HepG2 (cell line): ENCODE data around the gene DCST2. TPM values are rescaled to one million over a fixed set of nuclear protein-coding genes. Genes with fewer than 3 reads are reported as not detected.
A peak's percentile ranks its signal among the peaks of the same experiment; 100 is the strongest.

Experiments used
- ATAC-seq: fragments of 200-7000 bp; cut with Tn5 transposase; 3 replicates; pipeline ENCODE4 v1.9.1; 2020; ENCODE audit warnings: mild to moderate bottlenecking, moderate library complexity
- BruUV-seq: library from RNA; stranded (reverse); fragments of 400-500 nt; replicated peaks from 2 replicates; lab custom pipeline; 2021; lab: Mats Ljungman, UMichigan
- CTCF ChIA-PET: fragments of 300-600 bp; formaldehyde crosslinking; extraction: SDS; loops from one replicate; lab custom pipeline; 2021; ENCODE audit warnings: low total read pairs, inconsistent platforms, low intra/inter-chr PET ratio; lab: Yijun Ruan, JAX
- POLR2A ChIA-PET: fragments of 350-600 bp; sonication (Branson Sonifier 250); formaldehyde crosslinking; loops from one replicate; lab custom pipeline; 2020; ENCODE audit warnings: antibody characterized with exemption, inconsistent platforms; lab: Yijun Ruan, JAX
- DNase-seq: peaks from one replicate; pipeline ENCODE4 v3.0.0-alpha.2; 2015; ENCODE audit warnings: low spot score
- FAIRE-seq: peaks from 3 replicates; lab custom pipeline; 2011; peaks lifted over from hg19 to GRCh38; lab: Jason Lieb, UNC
- H2AFZ ChIP-seq: one replicate; pipeline ENCODE4 v1.6.1; 2011; ENCODE audit warnings: low read length, inconsistent platforms
- H3K27ac ChIP-seq: fragments of 300-600 bp; 3 replicates; pipeline ENCODE4 v1.8.0; 2011; ENCODE audit warnings: mixed run types, mild to moderate bottlenecking, mixed read lengths, low read length, inconsistent platforms; ENCODE audit not compliant: insufficient read depth; ENCODE audit errors: extremely low read length
- H3K27me3 ChIP-seq, 2 experiments: fragments of 200-600 bp in 1 of 2; 2 replicates in 1 of 2; 3 replicates in 1 of 2; pipeline versions ENCODE4 v1.6.0 to v1.8.0; 2011; ENCODE audit warnings: low read length in 2 of 2, mild to moderate bottlenecking in 2 of 2, moderate library complexity in 2 of 2, inconsistent platforms in 1 of 2; ENCODE audit not compliant: insufficient read depth in 2 of 2, control insufficient read depth in 1 of 2
- H3K36me3 ChIP-seq, 2 experiments: fragments of 200-600 bp in 1 of 2; replicated peaks in 1 of 2; 2 replicates in 1 of 2; 3 replicates in 1 of 2; pipeline versions ENCODE4 v1.5.1 to v1.8.0; 2011; ENCODE audit warnings: low read length in 2 of 2, inconsistent platforms in 1 of 2; ENCODE audit not compliant: insufficient read depth in 2 of 2, control insufficient read depth in 1 of 2
- H3K4me1 ChIP-seq: 2 replicates; pipeline ENCODE4 v1.5.1; 2012; ENCODE audit warnings: low read length, inconsistent platforms; ENCODE audit not compliant: insufficient read depth
- H3K4me2 ChIP-seq: 2 replicates; pipeline ENCODE4 v1.6.0; 2011; ENCODE audit warnings: low read depth, low read length, inconsistent platforms
- H3K4me3 ChIP-seq, 3 experiments: fragments of 200-600 bp in 1 of 3; sonication (generic), shearing (Covaris generic) in 1 of 3; replicated peaks in 1 of 3; 2 replicates each; pipeline ENCODE4 v1.5.1; 2011 to 2016; ENCODE audit warnings: low read length in 3 of 3, inconsistent platforms in 2 of 3, low read depth in 2 of 3, mild to moderate bottlenecking in 2 of 3, control low read depth in 1 of 3, mixed read lengths in 1 of 3; ENCODE audit not compliant: insufficient read depth in 1 of 3
- H3K79me2 ChIP-seq: one replicate; pipeline ENCODE4 v1.6.1; 2011; ENCODE audit warnings: low read length, inconsistent platforms; ENCODE audit not compliant: insufficient read depth
- H3K9ac ChIP-seq: 2 replicates; pipeline ENCODE4 v1.6.0; 2011; ENCODE audit warnings: mild to moderate bottlenecking, low read depth, low read length, inconsistent platforms; ENCODE audit not compliant: insufficient read depth
- H3K9me3 ChIP-seq: 2 replicates; pipeline ENCODE4 v1.5.1; 2012; ENCODE audit warnings: mild to moderate bottlenecking, low read length
- H4K20me1 ChIP-seq: 2 replicates; pipeline ENCODE4 v1.6.0; 2011; ENCODE audit warnings: inconsistent platforms, mild to moderate bottlenecking, low read length, moderate library complexity; ENCODE audit not compliant: insufficient read depth
- KDM5A ChIP-seq: fragments of 200-600 bp; sonication (generic); IDR thresholded peaks from 2 replicates; pipeline ENCODE4 v1.7.0; 2018; ENCODE audit warnings: antibody characterized with exemption, mild to moderate bottlenecking, low read length, borderline replicate concordance
- KDM6A ChIP-seq: IDR thresholded peaks from 2 replicates; pipeline ENCODE4 v1.6.1; 2016; ENCODE audit warnings: low read depth
- KMT2A ChIP-seq: sonication (generic); formaldehyde crosslinking; IDR thresholded peaks from 2 replicates; pipeline ENCODE4 v1.4.0; 2020; ENCODE audit warnings: missing genetic modification reagents
- MIER2 ChIP-seq: IDR thresholded peaks from 2 replicates; pipeline ENCODE4 v1.6.1; 2016; ENCODE audit warnings: missing biosample characterization, missing genetic modification reagents
- PHF20 ChIP-seq: sonication (generic); formaldehyde crosslinking; IDR thresholded peaks from 2 replicates; pipeline ENCODE4 v1.5.0; 2020; ENCODE audit warnings: mild to moderate bottlenecking, missing genetic modification reagents
- PHF21A ChIP-seq: sonication (generic); formaldehyde crosslinking; IDR thresholded peaks from 2 replicates; pipeline ENCODE4 v1.5.0; 2020; ENCODE audit warnings: mild to moderate bottlenecking, missing genetic modification reagents
- REXO4 ChIP-seq: sonication (generic); formaldehyde crosslinking; IDR thresholded peaks from 2 replicates; pipeline ENCODE4 v1.8.0; 2022; ENCODE audit warnings: missing genetic modification reagents, mild to moderate bottlenecking, borderline replicate concordance
- USF2 ChIP-seq, 2 experiments: sonication (generic) in 1 of 2; formaldehyde crosslinking in 1 of 2; IDR thresholded peaks; 2 replicates each; pipeline versions ENCODE4 v1.5.1 to v1.6.1; 2011 to 2020; ENCODE audit warnings: borderline replicate concordance in 1 of 2, low read depth in 1 of 2, low read length in 1 of 2, mild to moderate bottlenecking in 1 of 2, missing genetic modification reagents in 1 of 2, moderate library complexity in 1 of 2
- ZBTB2 ChIP-seq: sonication (generic); formaldehyde crosslinking; IDR thresholded peaks from 2 replicates; pipeline ENCODE4 v1.8.0; 2022; ENCODE audit warnings: low read depth, missing genetic modification reagents
- ZMYM3 ChIP-seq: sonication (generic); formaldehyde crosslinking; IDR thresholded peaks from 2 replicates; pipeline ENCODE4 v1.5.1; 2020; ENCODE audit warnings: mild to moderate bottlenecking, missing genetic modification reagents
- ZNF761 ChIP-seq: sonication (generic); formaldehyde crosslinking; conservative IDR thresholded peaks from 2 replicates; pipeline ENCODE4 v1.4.0; 2020; ENCODE audit warnings: mild to moderate bottlenecking, missing genetic modification reagents
- WGBS: methylation state at CpG from one replicate; pipeline ENCODE4 v1.1.6; 2017; ENCODE audit warnings: low lambda C conversion rate; 5-methylcytosine and 5-hydroxymethylcytosine counted together
- in situ Hi-C: cut with HindIII; loops from 2 replicates; pipeline ENCODE4 v1.10.0; 2017; ENCODE audit warnings: low pct_unique_long_range_greater_than_20kb; ENCODE audit not compliant: extremely low pct_ligation_motif_present
- intact Hi-C: fragments of 100-400 bp; cut with micrococcal nuclease; formaldehyde crosslinking; loops from one replicate; pipeline ENCODE4 v1.10.0; 2022; ENCODE audit not compliant: unreplicated experiment
- polyA plus RNA-seq, 8 experiments: library from polyadenylated mRNA; depleted of rRNA in 3 of 8; stranded (reverse) in 7 of 8; unstranded in 1 of 8; fragments of >200 nt; fragmentation: Illumina TruSeq in 4 of 8; extraction: Trizol in 4 of 8; gene quantifications; 2 replicates each; pipeline versions ENCODE4 v1.2.1 to v1.2.3, GENCODE V29; 2011 to 2016; ENCODE audit warnings: low read depth in 4 of 8, missing spikeins in 1 of 8, mixed read lengths in 1 of 8; ENCODE audit not compliant: insufficient read depth in 1 of 8
- total RNA-seq, 5 experiments: library from RNA; depleted of rRNA; stranded (reverse); fragments of >200 nt; fragmentation: Illumina TruSeq; extraction: Trizol; gene quantifications; 2 replicates each; pipeline ENCODE4 v1.2.3, GENCODE V29; 2016; ENCODE audit warnings: low read depth in 1 of 5
- TF ChIP-seq, protein P1 (sequence below): sonication (generic); formaldehyde crosslinking; IDR thresholded peaks from 2 replicates; pipeline ENCODE4 v1.4.0; 2020; ENCODE audit warnings: missing genetic modification reagents
- TF ChIP-seq, protein P2 (sequence below): sonication (generic); formaldehyde crosslinking; IDR thresholded peaks from 2 replicates; pipeline ENCODE4 v1.4.0; 2020; ENCODE audit warnings: mild to moderate bottlenecking, missing genetic modification reagents

The DCST2 gene
- total and polyA plus RNA-seq, 2 of the 13 experiments (the other 11 are each of a cell fraction or from before 2014, with no cell fraction given) = 0.74 TPM; not detected in 1

DNA sequence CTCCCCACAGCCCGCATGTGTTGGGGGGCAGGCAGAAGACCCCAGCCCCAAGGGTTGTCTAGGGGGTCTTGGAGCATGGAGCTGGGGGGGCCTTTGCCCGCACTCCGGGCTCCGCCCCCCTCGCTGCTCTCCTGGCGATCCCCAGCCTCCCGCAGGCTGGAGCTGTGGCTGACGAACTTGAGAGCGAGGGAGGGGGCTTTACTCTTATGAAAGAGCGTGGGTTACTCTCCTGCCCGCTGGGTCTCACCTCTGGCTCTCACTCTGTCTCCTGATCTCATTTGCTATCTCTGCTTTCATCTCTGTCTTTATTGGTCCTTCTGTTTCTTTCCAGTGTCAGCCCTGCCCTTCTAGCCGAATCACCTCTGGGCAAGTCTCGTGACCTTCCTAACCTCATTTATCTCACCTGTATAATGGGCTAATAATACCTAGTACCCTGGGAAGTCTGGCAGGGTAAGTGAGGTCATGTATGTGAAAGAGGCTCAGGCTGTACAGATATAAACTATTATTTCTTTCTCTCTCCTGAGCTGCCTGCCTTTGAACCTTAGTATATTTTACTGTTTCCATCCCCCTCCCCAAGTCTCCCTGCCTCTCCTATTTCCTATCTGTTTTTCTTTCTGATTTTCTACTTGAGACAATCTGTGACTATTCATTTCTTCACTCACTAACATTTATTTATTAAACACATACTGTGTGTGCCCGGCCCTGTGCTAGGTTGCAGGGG is 30.7 kb upstream of the DCST2 start:
- TSS peak; percentile 83 for BruUV-seq
- Histone ChIP-seq H3K27me3 (no peaks in the 10 kb centered on the region), H3K79me2 (peaks cover 9% of the 10 kb centered on the region), H2AFZ (no peak overlapping the region), H3K9me3 (no peaks in the 10 kb centered on the region), H3K4me2 (peak overlapping the region; percentile 100), H4K20me1 (no peaks in the 10 kb centered on the region), H3K9ac (peak overlapping the region; percentile 85), H3K4me3 (peak overlapping the region; percentile 72 to 91 (median 83)), H3K36me3 (peaks cover 0 to 9% of the 10 kb centered on the region in 2 experiments; a peak in 3 of 5 replicates), H3K27ac (peak overlapping the region; percentile 92), H3K4me1 (peaks cover 32% of the 10 kb centered on the region)
- DNase-seq (peak; percentile 40), ATAC-seq (peak; percentile 41), FAIRE-seq (no peak)
- in situ Hi-C loops = loop anchor here (5.0 kb wide), 1 partner anchor 82 kb away; the partner anchor contains the start of gene FLAD1
- ChIA-PET CTCF (interaction anchor here (4.0 kb wide), 1 partner anchor 20 kb away, joined by 39 read pairs; no protein-coding TSS in a partner anchor), POLR2A (interaction anchor here (0.5 to 3.0 kb wide), 12 partner anchors 12 to 677 kb away, joined by 3 to 11 read pairs (median 3); partner anchors contain the start of genes ADAM15, EFNA3, PBXIP1 and ZBTB7B)
- intact Hi-C loops = loop anchor here (5.0 kb wide), 1 partner anchor 67 kb away; no protein-coding TSS in a partner anchor
- WGBS = 11% methylated on average over 6 of the region's 14 CpGs
- TF ChIP-seq, protein P1, sequence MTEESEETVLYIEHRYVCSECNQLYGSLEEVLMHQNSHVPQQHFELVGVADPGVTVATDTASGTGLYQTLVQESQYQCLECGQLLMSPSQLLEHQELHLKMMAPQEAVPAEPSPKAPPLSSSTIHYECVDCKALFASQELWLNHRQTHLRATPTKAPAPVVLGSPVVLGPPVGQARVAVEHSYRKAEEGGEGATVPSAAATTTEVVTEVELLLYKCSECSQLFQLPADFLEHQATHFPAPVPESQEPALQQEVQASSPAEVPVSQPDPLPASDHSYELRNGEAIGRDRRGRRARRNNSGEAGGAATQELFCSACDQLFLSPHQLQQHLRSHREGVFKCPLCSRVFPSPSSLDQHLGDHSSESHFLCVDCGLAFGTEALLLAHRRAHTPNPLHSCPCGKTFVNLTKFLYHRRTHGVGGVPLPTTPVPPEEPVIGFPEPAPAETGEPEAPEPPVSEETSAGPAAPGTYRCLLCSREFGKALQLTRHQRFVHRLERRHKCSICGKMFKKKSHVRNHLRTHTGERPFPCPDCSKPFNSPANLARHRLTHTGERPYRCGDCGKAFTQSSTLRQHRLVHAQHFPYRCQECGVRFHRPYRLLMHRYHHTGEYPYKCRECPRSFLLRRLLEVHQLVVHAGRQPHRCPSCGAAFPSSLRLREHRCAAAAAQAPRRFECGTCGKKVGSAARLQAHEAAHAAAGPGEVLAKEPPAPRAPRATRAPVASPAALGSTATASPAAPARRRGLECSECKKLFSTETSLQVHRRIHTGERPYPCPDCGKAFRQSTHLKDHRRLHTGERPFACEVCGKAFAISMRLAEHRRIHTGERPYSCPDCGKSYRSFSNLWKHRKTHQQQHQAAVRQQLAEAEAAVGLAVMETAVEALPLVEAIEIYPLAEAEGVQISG = peak; percentile 0; the same call in 1 of the 2 replicates
- TF ChIP-seq PHF21A (CRISPR knock-in tag) (no peak), REXO4 (no peak), KMT2A (CRISPR knock-in tag) (no peak), ZMYM3 (CRISPR knock-in tag) (peak; percentile 97), KDM6A (CRISPR knock-in tag) (no peak), MIER2 (CRISPR knock-in tag) (no peak), ZNF761 (no peak), USF2 (IDR thresholded peaks at IDR 0.05; ENCODE audit: low read depth, low read length) (no peak), USF2 (CRISPR knock-in tag; IDR thresholded peaks at IDR 0.05; ENCODE audit: borderline replicate concordance) (no peak), ZBTB2 (no peak), KDM5A (peak; percentile 45), PHF20 (CRISPR knock-in tag) (no peak; the same call in 1 of the 2 replicates)
- TF ChIP-seq, protein P2, sequence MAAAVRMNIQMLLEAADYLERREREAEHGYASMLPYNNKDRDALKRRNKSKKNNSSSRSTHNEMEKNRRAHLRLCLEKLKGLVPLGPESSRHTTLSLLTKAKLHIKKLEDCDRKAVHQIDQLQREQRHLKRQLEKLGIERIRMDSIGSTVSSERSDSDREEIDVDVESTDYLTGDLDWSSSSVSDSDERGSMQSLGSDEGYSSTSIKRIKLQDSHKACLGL (CRISPR knock-in tag) = 0 out of 2 replicates have a peak, but pooled peaks have one; percentile 5
